Fibroblast of pulmonary artery (primary cell): ENCODE results near the gene LIM2.
A peak's percentile ranks its signal among the peaks of the same experiment; 100 is the strongest.
"Not testable (repeated sequence)": the region's sequence is repeated elsewhere in the genome, so short reads cannot be mapped to it uniquely, and the experiment has no call there.

Experiments used
- DNase-seq: peaks from one replicate; pipeline ENCODE4 v3.0.0-alpha.2; 2010; ENCODE audit warnings: low read depth
- H3K4me3 ChIP-seq: replicated peaks from 2 replicates; pipeline ENCODE4 v1.5.1; 2011; ENCODE audit warnings: low read depth, mild to moderate bottlenecking, control low read depth, low read length, moderate library complexity
- CTCF ChIP-seq: IDR thresholded peaks from 2 replicates; pipeline ENCODE4 v1.5.1; 2011; ENCODE audit warnings: mild to moderate bottlenecking, control low read depth, low read length, inconsistent platforms; ENCODE audit errors: missing control alignments

LIM2 gene

GRCh38 chr19:51410950-51411748 is 23.4 kb upstream of the LIM2 start:
- no peak overlapping the region for H3K4me3 ChIP-seq
- DNase-seq, result no peak

GRCh38 chr19:51407511-51408131 is 19.8 kb upstream of the LIM2 start:
- TF ChIP-seq CTCF, result peak; percentile 56
- no peak overlapping the region for H3K4me3 ChIP-seq
- DNase-seq, result peak; percentile 39

More at GRCh38 chr19:51410950-51411748, 23.4 kb upstream of the LIM2 start:
- TF ChIP-seq CTCF, result no peak

- TF ChIP-seq CTCF, result no peak
- H3K4me3 ChIP-seq, result no peak overlapping the region
- no peak for DNase-seq
These were observed 14.3 kb upstream of the LIM2 start for GRCh38 chr19:51402117-51402516.

- DNase-seq, H3K4me3 ChIP-seq: not testable (repeated sequence)
These were observed 12.2 kb upstream of the LIM2 start for GRCh38 chr19:51399936-51400335.

- TF ChIP-seq CTCF, result no peak
- DNase-seq, result no peak
- no peak overlapping the region for H3K4me3 ChIP-seq
These were observed 11.5 kb upstream of the LIM2 start for GRCh38 chr19:51399231-51399630.

- peak; percentile 37 for DNase-seq
- no peak overlapping the region for H3K4me3 ChIP-seq
- TF ChIP-seq CTCF, result peak; percentile 69
These were observed 10.4 kb upstream of the LIM2 start for GRCh38 chr19:51398096-51398704.

- DNase-seq, H3K4me3 ChIP-seq: not testable (repeated sequence)
These were observed 9.7 kb upstream of the LIM2 start for GRCh38 chr19:51397453-51397852.
